ENCODE data around the gene TTC16. TPM values are rescaled to one million over a fixed set of nuclear protein-coding genes. Genes with fewer than 3 reads are reported as not detected.
A peak's percentile ranks its signal among the peaks of the same experiment; 100 is the strongest.

TTC16 gene
- total RNA-seq, 1 experiment from 2014 or later, result not detected

DNA sequence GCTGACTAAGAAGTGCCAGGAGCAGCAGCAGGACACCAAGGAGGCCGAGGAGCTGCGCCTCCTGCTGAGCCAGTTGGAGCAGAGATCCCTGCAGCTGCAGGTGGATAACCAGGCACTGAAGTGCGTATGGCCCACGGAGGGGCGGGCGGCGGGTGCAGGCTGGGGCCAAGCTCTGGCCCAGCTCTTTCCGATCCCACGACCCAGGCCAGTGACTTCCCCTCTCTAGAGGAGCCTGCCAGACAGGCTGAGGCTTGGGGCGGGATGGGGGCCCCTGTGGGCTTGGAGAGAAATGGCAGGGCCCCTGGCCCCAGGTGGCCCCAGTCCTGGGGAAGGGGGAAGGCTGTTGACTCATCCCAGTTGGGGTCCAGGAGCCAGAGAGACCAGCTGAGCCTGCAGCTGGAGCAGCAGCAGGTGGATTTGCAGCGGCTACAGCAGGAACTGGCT lies 4.0 kb upstream of the TTC16 start:
- H3K79me2 ChIP-seq (ENCODE audit: insufficient read depth, low read length), result no peaks in the 10 kb centered on the region
- H3K23me2 ChIP-seq (ENCODE audit: insufficient read length, low read depth, low read length, poor library complexity, severe bottlenecking), result peaks cover 13% of the 10 kb centered on the region
- H3T11ph ChIP-seq (ENCODE audit: low read length), result no peak overlapping the region
- no peak overlapping the region for H4K91ac ChIP-seq (ENCODE audit: insufficient read length, low read depth, low read length)
- H3K56ac ChIP-seq (ENCODE audit: insufficient read length, low read depth, low read length), result no peak overlapping the region
- Mint-ChIP-seq H3K4me1 (peaks cover 25 to 35% of the 10 kb centered on the region in 2 experiments), H3K27ac (peak overlapping the region in 2 of 3 experiments; percentile 40 to 88; a peak in 2 of 7 replicates), H3K36me3 (ENCODE audit: insufficient read depth in 1 of 3, low read depth in 3 of 3) (no peaks in the 10 kb centered on the region; a peak in 1 of 7 replicates), H3K9me3 (peaks cover 0 to 2% of the 10 kb centered on the region in 2 experiments; a peak in 1 of 5 replicates), H3K4me3 (no peak overlapping the region; a peak in 2 of 5 replicates), H3K27me3 (ENCODE audit: low read depth) (peaks cover 10% of the 10 kb centered on the region)
- H2AK5ac ChIP-seq (ENCODE audit: insufficient read length, low read length), result no peak overlapping the region
- H4K20me1 ChIP-seq (ENCODE audit: control insufficient read depth, insufficient read depth, insufficient read length), result no peaks in the 10 kb centered on the region
- no peak overlapping the region for H3K14ac ChIP-seq (ENCODE audit: insufficient read depth, low read length)
- H2BK20ac ChIP-seq (ENCODE audit: low read depth, low read length, poor library complexity, severe bottlenecking), result no peak overlapping the region
- H4K5ac ChIP-seq (ENCODE audit: insufficient read length, low read depth, low read length), result no peak overlapping the region
- no peak overlapping the region for H3K23ac ChIP-seq (ENCODE audit: insufficient read length, low read depth, low read length)
- TF ChIP-seq, protein P1, sequence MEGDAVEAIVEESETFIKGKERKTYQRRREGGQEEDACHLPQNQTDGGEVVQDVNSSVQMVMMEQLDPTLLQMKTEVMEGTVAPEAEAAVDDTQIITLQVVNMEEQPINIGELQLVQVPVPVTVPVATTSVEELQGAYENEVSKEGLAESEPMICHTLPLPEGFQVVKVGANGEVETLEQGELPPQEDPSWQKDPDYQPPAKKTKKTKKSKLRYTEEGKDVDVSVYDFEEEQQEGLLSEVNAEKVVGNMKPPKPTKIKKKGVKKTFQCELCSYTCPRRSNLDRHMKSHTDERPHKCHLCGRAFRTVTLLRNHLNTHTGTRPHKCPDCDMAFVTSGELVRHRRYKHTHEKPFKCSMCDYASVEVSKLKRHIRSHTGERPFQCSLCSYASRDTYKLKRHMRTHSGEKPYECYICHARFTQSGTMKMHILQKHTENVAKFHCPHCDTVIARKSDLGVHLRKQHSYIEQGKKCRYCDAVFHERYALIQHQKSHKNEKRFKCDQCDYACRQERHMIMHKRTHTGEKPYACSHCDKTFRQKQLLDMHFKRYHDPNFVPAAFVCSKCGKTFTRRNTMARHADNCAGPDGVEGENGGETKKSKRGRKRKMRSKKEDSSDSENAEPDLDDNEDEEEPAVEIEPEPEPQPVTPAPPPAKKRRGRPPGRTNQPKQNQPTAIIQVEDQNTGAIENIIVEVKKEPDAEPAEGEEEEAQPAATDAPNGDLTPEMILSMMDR (conservative IDR thresholded peaks at IDR 0.05), result peak; percentile 39; the same call in 2 of the 3 replicates
- no peak overlapping the region for H3K4me2 ChIP-seq (ENCODE audit: insufficient read depth, insufficient read length, low read length)
- H3K4ac ChIP-seq (ENCODE audit: low read depth, low read length), result no peak overlapping the region
- H3K27ac ChIP-seq (ENCODE audit: insufficient read length, low read depth, low read length), result no peak overlapping the region
- H3K18ac ChIP-seq (ENCODE audit: insufficient read length, low read depth, low read length), result no peak overlapping the region
- H3K27me3 ChIP-seq (ENCODE audit: insufficient read depth, low read length), result no peaks in the 10 kb centered on the region
- WGBS (ENCODE audit: extremely low coverage, insufficient read length, low lambda C conversion rate), result no CpG with 5 or more reads among the region's 11 CpGs
- no peak overlapping the region for H2AFZ ChIP-seq (ENCODE audit: low read length)
- no peak overlapping the region for H2BK120ac ChIP-seq (ENCODE audit: low read depth, low read length, poor library complexity, severe bottlenecking)
- no peak overlapping the region for H2BK5ac ChIP-seq (ENCODE audit: insufficient read length, low read length)
- H3K4me1 ChIP-seq (ENCODE audit: insufficient read depth, low read length), result no peaks in the 10 kb centered on the region; the same call in 1 of the 2 replicates
- no peaks in the 10 kb centered on the region for H3K9me3 ChIP-seq (ENCODE audit: control insufficient read depth, low read depth, low read length)
- H2BK12ac ChIP-seq (ENCODE audit: insufficient read length, low read depth, low read length), result no peak overlapping the region
- H3K9ac ChIP-seq (ENCODE audit: extremely low read depth, insufficient read length, low read length), result no peak overlapping the region
- peak; percentile 63 for DNase-seq
- no peak overlapping the region for H4K8ac ChIP-seq (replicated peaks; ENCODE audit: insufficient read length, low read depth, low read length)
- no peak overlapping the region for H2BK15ac ChIP-seq (ENCODE audit: low read depth, low read length)
- H3K79me1 ChIP-seq (ENCODE audit: insufficient read depth, low read depth, low read length, poor library complexity, severe bottlenecking), result no peaks in the 10 kb centered on the region
